MM.1S (cell line): ENCODE measurements around the gene DOP1A.

Experiments
- DNase-seq: peaks from one replicate; pipeline ENCODE4 v3.0.0-alpha.2; 2015
- H2AFZ ChIP-seq: fragments of 300-600 bp; sonication (generic); 2 replicates; pipeline ENCODE4 v1.6.0; 2016; ENCODE audit warnings: antibody characterized with exemption, low read length
- H3F3A ChIP-seq: fragments of 300-600 bp; sonication (generic); 2 replicates; pipeline ENCODE4 v1.6.1; 2016; ENCODE audit warnings: mild to moderate bottlenecking, antibody characterized with exemption, low read length, moderate library complexity, mixed read lengths; ENCODE audit not compliant: insufficient read depth
- H3K27ac ChIP-seq: fragments of 300-600 bp; sonication (generic); 2 replicates; pipeline ENCODE4 v1.5.1; 2016; ENCODE audit warnings: mild to moderate bottlenecking, low read length
- H3K27me3 ChIP-seq: fragments of 300-600 bp; sonication (generic); replicated peaks from 2 replicates; pipeline ENCODE4 v1.6.0; 2016; ENCODE audit warnings: low read length; ENCODE audit not compliant: insufficient read depth
- H3K36me3 ChIP-seq: fragments of 300-600 bp; sonication (generic); replicated peaks from 2 replicates; pipeline ENCODE4 v1.6.1; 2016; ENCODE audit warnings: mild to moderate bottlenecking, low read length, mixed read lengths; ENCODE audit not compliant: insufficient read depth
- H3K4me1 ChIP-seq: fragments of 300-600 bp; sonication (generic); 2 replicates; pipeline ENCODE4 v1.6.1; 2016; ENCODE audit warnings: low read length, mixed read lengths
- H3K4me2 ChIP-seq: fragments of 300-600 bp; sonication (generic); 2 replicates; pipeline ENCODE4 v1.6.0; 2016; ENCODE audit warnings: low read depth, low read length
- H3K4me3 ChIP-seq: fragments of 300-600 bp; sonication (generic); 2 replicates; pipeline ENCODE4 v1.5.1; 2016; ENCODE audit warnings: low read length, mixed read lengths
- H3K79me2 ChIP-seq: fragments of 300-600 bp; sonication (generic); 2 replicates; pipeline ENCODE4 v1.6.1; 2016; ENCODE audit warnings: mixed run types, low read length, mixed read lengths
- H3K9ac ChIP-seq: fragments of 300-600 bp; sonication (generic); 2 replicates; pipeline ENCODE4 v1.6.1; 2016; ENCODE audit warnings: low read length, mixed read lengths
- H3K9me2 ChIP-seq: fragments of 300-600 bp; sonication (generic); replicated peaks from 2 replicates; pipeline ENCODE4 v1.6.1; 2016; ENCODE audit warnings: mild to moderate bottlenecking, low read length, mixed read lengths; ENCODE audit not compliant: insufficient read depth
- H3K9me3 ChIP-seq: fragments of 300-600 bp; sonication (generic); replicated peaks from 2 replicates; pipeline ENCODE4 v1.6.1; 2016; ENCODE audit warnings: mild to moderate bottlenecking, low read length, mixed read lengths; ENCODE audit not compliant: insufficient read depth
- H4K20me1 ChIP-seq: fragments of 300-600 bp; sonication (generic); 2 replicates; pipeline ENCODE4 v1.6.1; 2016; ENCODE audit warnings: mild to moderate bottlenecking, low read length, moderate library complexity, mixed read lengths; ENCODE audit not compliant: insufficient read depth
- CTCF ChIP-seq: fragments of 300-600 bp; sonication (generic); IDR thresholded peaks from 2 replicates; pipeline ENCODE4 v1.5.1; 2016; ENCODE audit warnings: antibody characterized with exemption, low read length, mixed read lengths
- EZH2 ChIP-seq: fragments of 300-600 bp; sonication (generic); optimal IDR thresholded peaks from 2 replicates; pipeline ENCODE3; 2017; ENCODE audit warnings: low read depth, mild to moderate bottlenecking, antibody characterized with exemption, low read length, mixed read lengths
- EZH2phosphoT487 ChIP-seq: fragments of 300-600 bp; sonication (generic); IDR thresholded peaks from 2 replicates; pipeline ENCODE4 v1.6.1; 2018; ENCODE audit warnings: antibody characterized with exemption, low read length

DOP1A gene

GRCh38 chr6:83183082-83183828 lies 115.8 kb downstream of the DOP1A start:
- Histone ChIP-seq H3K9ac (no peak overlapping the region), H3K36me3 (0 out of 2 replicates have a peak, but pooled peaks cover 2% of the 10 kb centered on the region), H3K27ac (no peak overlapping the region), H4K20me1 (no peaks in the 10 kb centered on the region), H2AFZ (no peak overlapping the region), H3K4me3 (no peak overlapping the region), H3K9me3 (no peaks in the 10 kb centered on the region), H3K4me2 (no peak overlapping the region), H3K27me3 (no peaks in the 10 kb centered on the region), H3K4me1 (peaks cover 8% of the 10 kb centered on the region), H3K9me2 (no peaks in the 10 kb centered on the region), H3F3A (no peaks in the 10 kb centered on the region), H3K79me2 (peaks cover 13% of the 10 kb centered on the region; the same call in 1 of the 2 replicates)
- DNase-seq: no peak
- TF ChIP-seq CTCF (no peak), EZH2 (no peak), EZH2phosphoT487 (no peak)

- Histone ChIP-seq H2AFZ (no peak overlapping the region), H3K79me2 (peaks cover 32% of the 10 kb centered on the region), H3K9me2 (no peaks in the 10 kb centered on the region), H3K27me3 (no peaks in the 10 kb centered on the region), H3K4me3 (no peak overlapping the region), H3K4me2 (no peak overlapping the region), H3K9me3 (no peaks in the 10 kb centered on the region), H3K27ac (no peak overlapping the region), H3K36me3 (0 out of 2 replicates have a peak, but pooled peaks cover 6% of the 10 kb centered on the region), H3F3A (no peaks in the 10 kb centered on the region), H3K9ac (no peak overlapping the region), H3K4me1 (peaks cover 8% of the 10 kb centered on the region), H4K20me1 (no peaks in the 10 kb centered on the region)
- no peak for DNase-seq
- TF ChIP-seq EZH2: no peak
- no peak for TF ChIP-seq CTCF
- no peak for TF ChIP-seq EZH2phosphoT487
Observed at GRCh38 chr6:83185096-83185495, 117.6 kb downstream of the DOP1A start.

DNA sequence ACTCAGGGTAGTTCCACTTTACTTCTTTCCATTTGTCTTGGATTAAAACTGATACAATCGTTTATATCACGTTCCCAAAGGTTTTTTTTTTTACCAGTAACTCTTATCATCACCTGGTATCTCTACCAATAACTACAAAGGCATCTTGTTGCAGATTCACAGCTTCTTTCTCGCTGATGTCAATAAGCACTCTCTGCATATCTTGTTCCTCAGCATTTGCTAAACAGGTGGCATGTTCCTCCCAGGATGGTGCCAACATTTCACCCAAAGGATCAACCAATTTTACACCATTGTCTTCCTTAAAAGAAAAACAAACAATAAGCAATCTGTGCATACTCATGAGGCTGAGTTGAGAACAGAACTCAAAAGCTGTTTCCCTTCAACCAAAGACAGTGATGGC lies 121.0 kb downstream of the DOP1A start:
- H4K20me1 ChIP-seq: no peaks in the 10 kb centered on the region
- H3K4me3 ChIP-seq: no peak overlapping the region
- DNase-seq: no peak
- H3K36me3 ChIP-seq: 0 out of 2 replicates have a peak, but pooled peaks cover 14% of the 10 kb centered on the region
- H3K79me2 ChIP-seq: peaks cover 61% of the 10 kb centered on the region
- no peaks in the 10 kb centered on the region for H3K27me3 ChIP-seq
- 0 out of 2 replicates have a peak, but pooled peaks cover 2% of the 10 kb centered on the region for H3F3A ChIP-seq
- no peak for TF ChIP-seq CTCF
- H3K4me2 ChIP-seq: no peak overlapping the region
- peaks cover 8% of the 10 kb centered on the region; the same call in 1 of the 2 replicates for H3K4me1 ChIP-seq
- H3K9ac ChIP-seq: no peak overlapping the region
- no peaks in the 10 kb centered on the region for H3K9me2 ChIP-seq
- H3K9me3 ChIP-seq: no peaks in the 10 kb centered on the region
- H3K27ac ChIP-seq: no peak overlapping the region
- H2AFZ ChIP-seq: no peak overlapping the region
